ENCODE measurements around the gene KBTBD13. TPM values are rescaled to one million over a fixed set of nuclear protein-coding genes. Genes with fewer than 3 reads are reported as not detected.
"Not testable (repeated sequence)": the region's sequence is repeated elsewhere in the genome, so short reads cannot be mapped to it uniquely, and the experiment has no call there.

KBTBD13 gene
- total and polyA plus RNA-seq, 4 donors, result 0.04 to 0.23 (median 0.18) TPM

GRCh38 chr15:65041787-65042186 lies 34.8 kb upstream of the KBTBD13 start:
- no peak for ATAC-seq (ENCODE audit: insufficient read depth, low FRiP score)
- WGBS, 2 donors, result 93 to 96% methylated on average over 2 of the region's 2 CpGs

GRCh38 chr15:65042776-65043327 lies 33.7 kb upstream of the KBTBD13 start:
- no peak for DNase-seq

More at GRCh38 chr15:65041787-65042186, 34.8 kb upstream of the KBTBD13 start:
- H3K9ac ChIP-seq (ENCODE audit: insufficient read depth in 1 of 2, low read length in 2 of 2), result no peak overlapping the region
- H3K27me3 ChIP-seq (ENCODE audit: control insufficient read depth in 3 of 3, insufficient read depth in 3 of 3, low read length in 2 of 3), result no peaks in the 10 kb centered on the region
- H3K4me1 ChIP-seq (ENCODE audit: control insufficient read depth in 5 of 5, insufficient read depth in 5 of 5, low read length in 5 of 5), result peaks cover 0 to 24% (median 9%) of the 10 kb centered on the region in 5 donors
- DNase-seq, result no peak
- H3K36me3 ChIP-seq (ENCODE audit: control insufficient read depth in 4 of 4, insufficient read depth in 4 of 4, low read length in 4 of 4), result no peaks in the 10 kb centered on the region
- TF ChIP-seq CTCF (IDR thresholded peaks at IDR 0.05; ENCODE audit: control extremely low read depth, extremely low read depth), result no peak
- no peak overlapping the region for H3K4me3 ChIP-seq
- H3K9me3 ChIP-seq (ENCODE audit: control insufficient read depth in 4 of 4, insufficient read depth in 3 of 4, low read length in 3 of 4), result no peaks in the 10 kb centered on the region
- H3K27ac ChIP-seq (ENCODE audit: low read depth in 1 of 2, low read length in 1 of 2), result no peak overlapping the region

GRCh38 chr15:65044218-65044617 lies 32.3 kb upstream of the KBTBD13 start:
- H3K9me3 ChIP-seq (ENCODE audit: control insufficient read depth in 4 of 4, insufficient read depth in 3 of 4, low read length in 3 of 4); H3K9ac ChIP-seq (ENCODE audit: insufficient read depth in 1 of 2, low read length in 2 of 2); H3K27me3 ChIP-seq (ENCODE audit: control insufficient read depth in 3 of 3, insufficient read depth in 3 of 3, low read length in 2 of 3); H3K27ac ChIP-seq (ENCODE audit: low read depth in 1 of 2, low read length in 1 of 2); H3K36me3 ChIP-seq (ENCODE audit: control insufficient read depth in 4 of 4, insufficient read depth in 4 of 4, low read length in 4 of 4); DNase-seq; H3K4me3 ChIP-seq: not testable (repeated sequence)
- WGBS, 2 donors, result 63 to 85% methylated on average over 5 of the region's 5 CpGs
- ATAC-seq (ENCODE audit: insufficient read depth, low FRiP score), result peak; percentile 48
- H3K4me1 ChIP-seq (ENCODE audit: control insufficient read depth in 5 of 5, insufficient read depth in 5 of 5, low read length in 5 of 5), result peaks cover 0 to 26% (median 9%) of the 10 kb centered on the region in 5 donors

More at GRCh38 chr15:65042776-65043327, 33.7 kb upstream of the KBTBD13 start:
- H3K36me3 ChIP-seq (ENCODE audit: control insufficient read depth in 4 of 4, insufficient read depth in 4 of 4, low read length in 4 of 4), result no peaks in the 10 kb centered on the region
- no peak for TF ChIP-seq CTCF (IDR thresholded peaks at IDR 0.05; ENCODE audit: control extremely low read depth, extremely low read depth)
- 46 to 70% methylated on average over 4 of the region's 4 CpGs for WGBS, 2 donors
- no peak for ATAC-seq (ENCODE audit: insufficient read depth, low FRiP score)
- no peak overlapping the region for H3K4me3 ChIP-seq
- no peak overlapping the region for H3K9ac ChIP-seq (ENCODE audit: insufficient read depth in 1 of 2, low read length in 2 of 2)
- H3K27ac ChIP-seq (ENCODE audit: low read depth in 1 of 2, low read length in 1 of 2), result no peak overlapping the region
- H3K27me3 ChIP-seq (ENCODE audit: control insufficient read depth in 3 of 3, insufficient read depth in 3 of 3, low read length in 2 of 3), result no peaks in the 10 kb centered on the region
- H3K9me3 ChIP-seq (ENCODE audit: control insufficient read depth in 4 of 4, insufficient read depth in 3 of 4, low read length in 3 of 4), result no peaks in the 10 kb centered on the region
- H3K4me1 ChIP-seq (ENCODE audit: control insufficient read depth in 5 of 5, insufficient read depth in 5 of 5, low read length in 5 of 5), result peaks cover 0 to 24% (median 9%) of the 10 kb centered on the region in 5 donors

- H3K9me3 ChIP-seq (ENCODE audit: control insufficient read depth in 4 of 4, insufficient read depth in 3 of 4, low read length in 3 of 4), result no peaks in the 10 kb centered on the region
- H3K4me3 ChIP-seq, result no peak within 1 kb of the TSS
- 58 to 83% methylated on average over 7 of the region's 7 CpGs for WGBS, 2 donors
- H3K27me3 ChIP-seq (ENCODE audit: control insufficient read depth in 3 of 3, insufficient read depth in 3 of 3, low read length in 2 of 3), result no peaks in the 10 kb centered on the region
- TF ChIP-seq CTCF (IDR thresholded peaks at IDR 0.05; ENCODE audit: control extremely low read depth, extremely low read depth), result no peak
- H3K27ac ChIP-seq (ENCODE audit: low read depth in 1 of 2, low read length in 1 of 2), result peak within 1 kb of the TSS in 1 of 2 donors; percentile 20
- H3K4me1 ChIP-seq (ENCODE audit: control insufficient read depth in 5 of 5, insufficient read depth in 5 of 5, low read length in 5 of 5), result peaks cover 4 to 32% (median 9%) of the 10 kb centered on the region in 5 donors
- peak; percentile 73 for ATAC-seq (ENCODE audit: insufficient read depth, low FRiP score)
- peak; percentile 81 to 89 (median 86) for DNase-seq
- H3K36me3 ChIP-seq (ENCODE audit: control insufficient read depth in 4 of 4, insufficient read depth in 4 of 4, low read length in 4 of 4), result peaks cover 0 to 3% (median 0%) of the 10 kb centered on the region in 4 donors
- no peak within 1 kb of the TSS for H3K9ac ChIP-seq (ENCODE audit: insufficient read depth in 1 of 2, low read length in 2 of 2)
Measured at GRCh38 chr15:65044724-65045481, 31.6 kb upstream of the KBTBD13 start, which contains the start of gene SLC51B. SLC51B (plus strand) TSS chr15:65045387; CDS start chr15:65050005, 4,618 bp downstream.

All from lung (tissue), 12 donors.